Measurements from ENCODE around the gene CAPNS1. TPM values are rescaled to one million over a fixed set of nuclear protein-coding genes. Genes with fewer than 3 reads are reported as not detected.

The CAPNS1 gene
- total RNA-seq = 100 to 1,000 TPM; 501 to 878 (median 756) TPM
- long read RNA-seq, donor 1, transcript CAPNS1-201 (11 exons, 1,918 nt) = major isoform, 99 of 179 reads
- long read RNA-seq, donor 1, partial matches to known transcripts = 45 of 179 reads
- long read RNA-seq, donor 1, other reads (novel, unspliced or antisense) = 35 of 179 reads
- long read RNA-seq, donor 2, partial matches to known transcripts = 3 of 9 reads
- long read RNA-seq, donor 2, other reads (novel, unspliced or antisense) = 6 of 9 reads

- ATAC-seq (peak; percentile 88), DNase-seq (peak; percentile 97 to 99 (median 98))
- Histone ChIP-seq H3K9me3 (no peaks in the 10 kb centered on the region), H3K36me3 (ENCODE audit: low read depth) (peaks cover 16% of the 10 kb centered on the region), H3K4me1 (ENCODE audit: low read depth) (peaks cover 12% of the 10 kb centered on the region), H3K4me3 (peak within 1 kb of the TSS; percentile 84)
- intact Hi-C loops (cut with DNase I, micrococcal nuclease) = no loop called here
- TF ChIP-seq CTCF (IDR thresholded peaks at IDR 0.05) = no peak
These were observed at the start of gene CAPNS1 for GRCh38 chr19:36139473-36140303. Gene CAPNS1 (plus strand): TSS chr19:36140066. CDS start chr19:36141012, 946 bp downstream.

- Histone ChIP-seq H3K36me3 (ENCODE audit: low read depth) (no peaks in the 10 kb centered on the region), H3K9me3 (no peaks in the 10 kb centered on the region), H3K4me1 (ENCODE audit: low read depth) (no peaks in the 10 kb centered on the region), H3K4me3 (no peak overlapping the region)
- TF ChIP-seq CTCF (IDR thresholded peaks at IDR 0.05) = no peak
- no peak for DNase-seq
- ATAC-seq = no peak
- intact Hi-C loops (cut with DNase I, micrococcal nuclease) = no loop called here
These were observed 48.8 kb upstream of the CAPNS1 start for GRCh38 chr19:36090910-36091695.

DNA sequence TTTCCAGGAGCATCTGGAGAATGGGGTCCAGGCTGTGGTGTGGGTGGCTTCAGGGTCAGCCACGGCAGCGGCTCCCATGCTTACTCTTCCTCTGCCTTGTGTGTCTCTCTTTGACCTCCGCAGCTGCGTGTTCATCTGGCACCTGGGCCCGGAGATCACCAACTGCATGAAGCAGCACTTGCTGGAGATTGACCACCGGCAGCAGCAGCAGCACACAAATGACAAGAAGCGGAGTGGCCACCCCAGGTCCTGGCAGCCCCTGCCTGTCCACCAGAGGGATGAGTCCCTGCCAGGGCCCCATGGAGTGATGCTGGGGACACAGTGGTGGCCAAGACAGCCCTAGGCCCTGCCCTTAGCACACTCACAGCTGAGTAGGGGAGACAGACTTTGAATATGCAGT is 47.3 kb upstream of the CAPNS1 start:
- H3K36me3 ChIP-seq (ENCODE audit: low read depth) = no peaks in the 10 kb centered on the region
- H3K9me3 ChIP-seq = no peaks in the 10 kb centered on the region
- ATAC-seq = no peak
- DNase-seq = no peak
- H3K4me1 ChIP-seq (ENCODE audit: low read depth) = no peaks in the 10 kb centered on the region
- H3K4me3 ChIP-seq = no peak overlapping the region
- intact Hi-C loops (cut with DNase I, micrococcal nuclease) = no loop called here
- TF ChIP-seq CTCF (IDR thresholded peaks at IDR 0.05) = no peak

GRCh38 chr19:36093146-36093662 is 46.7 kb upstream of the CAPNS1 start:
- Histone ChIP-seq H3K4me3 (no peak overlapping the region), H3K4me1 (ENCODE audit: low read depth) (no peaks in the 10 kb centered on the region), H3K9me3 (no peaks in the 10 kb centered on the region), H3K36me3 (ENCODE audit: low read depth) (no peaks in the 10 kb centered on the region)
- intact Hi-C loops (cut with DNase I, micrococcal nuclease) = no loop called here
- ATAC-seq (no peak), DNase-seq (no peak)
- no peak for TF ChIP-seq CTCF (IDR thresholded peaks at IDR 0.05)

GRCh38 chr19:36093687-36094086 is 46.2 kb upstream of the CAPNS1 start:
- H3K36me3 ChIP-seq (ENCODE audit: low read depth) = no peaks in the 10 kb centered on the region
- H3K4me3 ChIP-seq = no peak overlapping the region
- TF ChIP-seq CTCF (IDR thresholded peaks at IDR 0.05) = no peak
- H3K4me1 ChIP-seq (ENCODE audit: low read depth) = no peaks in the 10 kb centered on the region
- DNase-seq (no peak), ATAC-seq (no peak)
- H3K9me3 ChIP-seq = no peaks in the 10 kb centered on the region
- intact Hi-C loops (cut with DNase I, micrococcal nuclease) = no loop called here
